Fibroblast of lung (primary cell): ENCODE measurements around the gene NKX3-2.

Experiments
- EZH2 ChIP-seq: IDR thresholded peaks from 2 replicates; pipeline ENCODE4 v1.5.1; 2012; ENCODE audit warnings: low read length, control low read depth, mild to moderate bottlenecking; ENCODE audit errors: missing control alignments
- TF ChIP-seq, protein P1 (sequence below), 2 donors: IDR thresholded peaks in 1 of 2; conservative IDR thresholded peaks in 1 of 2; 1 replicate in 1 of 2; 2 replicates in 1 of 2; pipeline ENCODE4 v1.5.1; 2011 to 2012; ENCODE audit warnings: low read length in 2 of 2, control low read depth in 1 of 2, inconsistent platforms in 1 of 2, low read depth in 1 of 2, mild to moderate bottlenecking in 1 of 2

DNA sequence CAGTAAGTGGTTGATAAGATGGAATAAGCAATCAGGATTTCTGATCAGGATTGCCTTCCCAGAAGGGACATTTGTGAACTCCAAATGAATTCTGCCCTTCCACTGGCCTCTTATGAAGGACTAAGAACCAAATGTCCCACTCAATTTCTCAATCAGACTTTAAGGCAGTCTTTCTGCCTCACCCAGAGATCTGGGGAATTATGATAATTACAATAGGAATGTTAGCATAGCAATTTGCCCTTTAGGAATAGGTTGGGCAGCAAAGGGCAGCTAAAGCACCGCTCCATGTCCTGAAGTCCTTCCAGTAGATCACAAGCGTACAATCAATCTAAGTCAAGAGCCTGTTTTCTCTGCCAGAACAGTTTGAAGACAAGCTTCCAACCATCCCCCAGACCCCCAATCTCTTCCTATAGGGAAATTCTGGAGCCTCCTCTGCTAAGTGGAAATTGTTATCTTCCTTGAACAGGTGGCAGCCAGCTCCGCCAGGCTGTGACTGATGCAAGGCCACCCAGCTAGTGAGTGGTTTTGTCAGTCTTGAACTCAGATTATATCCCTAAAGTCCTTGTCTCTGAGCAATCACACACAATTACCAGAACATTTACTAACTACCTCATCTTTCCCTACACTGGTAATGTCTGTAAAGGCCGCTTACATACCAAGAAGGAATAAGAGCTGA is 18.6 kb downstream of the NKX3-2 start:
- TF ChIP-seq, protein P1, sequence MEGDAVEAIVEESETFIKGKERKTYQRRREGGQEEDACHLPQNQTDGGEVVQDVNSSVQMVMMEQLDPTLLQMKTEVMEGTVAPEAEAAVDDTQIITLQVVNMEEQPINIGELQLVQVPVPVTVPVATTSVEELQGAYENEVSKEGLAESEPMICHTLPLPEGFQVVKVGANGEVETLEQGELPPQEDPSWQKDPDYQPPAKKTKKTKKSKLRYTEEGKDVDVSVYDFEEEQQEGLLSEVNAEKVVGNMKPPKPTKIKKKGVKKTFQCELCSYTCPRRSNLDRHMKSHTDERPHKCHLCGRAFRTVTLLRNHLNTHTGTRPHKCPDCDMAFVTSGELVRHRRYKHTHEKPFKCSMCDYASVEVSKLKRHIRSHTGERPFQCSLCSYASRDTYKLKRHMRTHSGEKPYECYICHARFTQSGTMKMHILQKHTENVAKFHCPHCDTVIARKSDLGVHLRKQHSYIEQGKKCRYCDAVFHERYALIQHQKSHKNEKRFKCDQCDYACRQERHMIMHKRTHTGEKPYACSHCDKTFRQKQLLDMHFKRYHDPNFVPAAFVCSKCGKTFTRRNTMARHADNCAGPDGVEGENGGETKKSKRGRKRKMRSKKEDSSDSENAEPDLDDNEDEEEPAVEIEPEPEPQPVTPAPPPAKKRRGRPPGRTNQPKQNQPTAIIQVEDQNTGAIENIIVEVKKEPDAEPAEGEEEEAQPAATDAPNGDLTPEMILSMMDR (conservative IDR thresholded peaks at IDR 0.05 in 1 of 2, IDR thresholded peaks at IDR 0.05 in 1 of 2; ENCODE audit: low read depth in 1 of 2, low read length in 2 of 2) = no peak
- TF ChIP-seq EZH2 = no peak
